H1 (cell line): Measurements from ENCODE around the gene TIAM2. TPM values are rescaled to one million over a fixed set of nuclear protein-coding genes. Genes with fewer than 3 reads are reported as not detected.

Experiments
- BACH1 ChIP-seq: IDR thresholded peaks from 2 replicates; pipeline ENCODE4 v1.6.1; 2012; ENCODE audit warnings: low read length, improper control_type of control experiment
- BCL11A ChIP-seq, 2 experiments: IDR thresholded peaks; one replicate each; pipeline ENCODE4 v1.6.1; 2011; ENCODE audit warnings: low read depth in 2 of 2, low read length in 2 of 2, mild to moderate bottlenecking in 2 of 2
- CBX8 ChIP-seq: fragments of 300-800, 300-1000 bp; sonication (generic); IDR thresholded peaks from 2 replicates; pipeline ENCODE4 v1.7.1; 2016; ENCODE audit warnings: low read depth, low read length, borderline replicate concordance
- EZH2 ChIP-seq: fragments of 200-600 bp; sonication (generic); IDR thresholded peaks from 2 replicates; pipeline ENCODE4 v1.7.1; 2012; ENCODE audit warnings: low read depth, mild to moderate bottlenecking, moderate library complexity, low read length, inconsistent platforms; ENCODE audit not compliant: severe bottlenecking
- HDAC2 ChIP-seq, 2 experiments: fragments of 300-600 bp in 1 of 2; sonication (generic) in 1 of 2; IDR thresholded peaks; 2 replicates each; pipeline ENCODE4 v1.6.1; 2011 to 2012; ENCODE audit warnings: low read depth in 2 of 2, low read length in 2 of 2, mild to moderate bottlenecking in 2 of 2, moderate library complexity in 2 of 2, borderline replicate concordance in 1 of 2, inconsistent platforms in 1 of 2
- JUN ChIP-seq: IDR thresholded peaks from 2 replicates; pipeline ENCODE4 v1.6.1; 2011; ENCODE audit warnings: low read depth, mild to moderate bottlenecking, improper control_type of control experiment, low read length
- POLR2A ChIP-seq, 2 experiments: IDR thresholded peaks; 1 replicate in 1 of 2; 2 replicates in 1 of 2; pipeline ENCODE4 v1.6.1; 2011; ENCODE audit warnings: low read depth in 2 of 2, low read length in 2 of 2, mild to moderate bottlenecking in 2 of 2; ENCODE audit errors: control extremely low read depth in 1 of 2
- polyA plus RNA-seq, 7 experiments: library from polyadenylated mRNA; depleted of rRNA in 3 of 7; stranded (reverse) in 5 of 7; unstranded in 2 of 7; fragments of >200 nt in 5 of 7; fragments of 200-250 nt in 2 of 7; gene quantifications; 1 replicate in 5 of 7; 2 replicates in 1 of 7; 4 replicates in 1 of 7; pipeline versions ENCODE4 v1.2.1 to v1.2.3, GENCODE V29; 2011 to 2013; ENCODE audit warnings: missing spikeins in 2 of 7, mixed read lengths in 2 of 7
- total RNA-seq: library from RNA; stranded (reverse); fragmentation: NEBNext Ultra II Directional; extraction: Animal tissue kit (Norgen Biotek cat#: 25700); gene quantifications from 2 replicates; pipeline ENCODE4 v1.2.1, GENCODE V29; 2021
- TF ChIP-seq, protein P1 (sequence below): IDR thresholded peaks from 2 replicates; pipeline ENCODE4 v1.6.1; 2011; ENCODE audit warnings: low read depth, mild to moderate bottlenecking, low read length; ENCODE audit not compliant: insufficient read depth

Gene TIAM2
- total and polyA plus RNA-seq, 2 of the 8 experiments (the other 6 are each of a cell fraction or from before 2014, with no cell fraction given) = 7.4 to 23.9 TPM

GRCh38 chr6:155181498-155181897 is 186.4 kb downstream of the TIAM2 start (continued):
- TF ChIP-seq, protein P1, sequence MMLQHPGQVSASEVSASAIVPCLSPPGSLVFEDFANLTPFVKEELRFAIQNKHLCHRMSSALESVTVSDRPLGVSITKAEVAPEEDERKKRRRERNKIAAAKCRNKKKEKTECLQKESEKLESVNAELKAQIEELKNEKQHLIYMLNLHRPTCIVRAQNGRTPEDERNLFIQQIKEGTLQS = no peak
- TF ChIP-seq EZH2 (no peak), JUN (no peak), BCL11A (IDR thresholded peaks at IDR 0.05; ENCODE audit: low read depth in 2 of 2, low read length in 2 of 2) (no peak), HDAC2 (IDR thresholded peaks at IDR 0.05; ENCODE audit: borderline replicate concordance in 1 of 2, low read depth in 2 of 2, low read length in 2 of 2) (no peak), BACH1 (no peak), CBX8 (no peak), POLR2A (IDR thresholded peaks at IDR 0.05; ENCODE audit: control extremely low read depth in 1 of 2, low read depth in 2 of 2, low read length in 2 of 2) (no peak)
